Endothelial cell of umbilical vein (primary cell): Measurements from ENCODE around the gene AGRP.

Experiments used
- EZH2 ChIP-seq: IDR thresholded peaks from 2 replicates; pipeline ENCODE4 v1.6.1; 2012; ENCODE audit warnings: borderline replicate concordance, low read depth, mild to moderate bottlenecking, moderate library complexity, low read length, inconsistent platforms; ENCODE audit not compliant: severe bottlenecking
- MYC ChIP-seq: IDR thresholded peaks from one replicate; pipeline ENCODE4 v1.6.1; 2011; ENCODE audit warnings: mild to moderate bottlenecking, low read depth, low read length
- POLR2A ChIP-seq: IDR thresholded peaks from 2 replicates; pipeline ENCODE4 v1.6.1; 2012; ENCODE audit warnings: low read depth, mild to moderate bottlenecking, control low read depth, low read length
- TF ChIP-seq, protein P1 (sequence below), 2 donors: IDR thresholded peaks; 1 replicate in 1 of 2; 2 replicates in 1 of 2; pipeline ENCODE4 v1.5.1; 2011; ENCODE audit warnings: low read length in 2 of 2, mild to moderate bottlenecking in 2 of 2, moderate library complexity in 2 of 2, control low read depth in 1 of 2, inconsistent platforms in 1 of 2, low read depth in 1 of 2; ENCODE audit not compliant: insufficient read depth in 1 of 2; ENCODE audit errors: extremely low read depth in 1 of 2

- no peak for TF ChIP-seq MYC
- TF ChIP-seq EZH2, result no peak
- TF ChIP-seq, protein P1, sequence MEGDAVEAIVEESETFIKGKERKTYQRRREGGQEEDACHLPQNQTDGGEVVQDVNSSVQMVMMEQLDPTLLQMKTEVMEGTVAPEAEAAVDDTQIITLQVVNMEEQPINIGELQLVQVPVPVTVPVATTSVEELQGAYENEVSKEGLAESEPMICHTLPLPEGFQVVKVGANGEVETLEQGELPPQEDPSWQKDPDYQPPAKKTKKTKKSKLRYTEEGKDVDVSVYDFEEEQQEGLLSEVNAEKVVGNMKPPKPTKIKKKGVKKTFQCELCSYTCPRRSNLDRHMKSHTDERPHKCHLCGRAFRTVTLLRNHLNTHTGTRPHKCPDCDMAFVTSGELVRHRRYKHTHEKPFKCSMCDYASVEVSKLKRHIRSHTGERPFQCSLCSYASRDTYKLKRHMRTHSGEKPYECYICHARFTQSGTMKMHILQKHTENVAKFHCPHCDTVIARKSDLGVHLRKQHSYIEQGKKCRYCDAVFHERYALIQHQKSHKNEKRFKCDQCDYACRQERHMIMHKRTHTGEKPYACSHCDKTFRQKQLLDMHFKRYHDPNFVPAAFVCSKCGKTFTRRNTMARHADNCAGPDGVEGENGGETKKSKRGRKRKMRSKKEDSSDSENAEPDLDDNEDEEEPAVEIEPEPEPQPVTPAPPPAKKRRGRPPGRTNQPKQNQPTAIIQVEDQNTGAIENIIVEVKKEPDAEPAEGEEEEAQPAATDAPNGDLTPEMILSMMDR (IDR thresholded peaks at IDR 0.05; ENCODE audit: extremely low read depth in 1 of 2, insufficient read depth in 1 of 2, low read depth in 1 of 2, low read length in 2 of 2), result no peak
- no peak for TF ChIP-seq POLR2A
These were observed 11.5 kb downstream of the AGRP start for GRCh38 chr16:67471758-67472384.
